ENCODE data around the gene RAVER1. TPM values are rescaled to one million over a fixed set of nuclear protein-coding genes. Genes with fewer than 3 reads are reported as not detected.
"Not testable (repeated sequence)": the region's sequence is repeated elsewhere in the genome, so short reads cannot be mapped to it uniquely, and the experiment has no call there.

RAVER1 gene
- polyA plus RNA-seq, 1 donor, result 10.9 TPM

GRCh38 chr19:10346509-10346908 is 13.2 kb upstream of the RAVER1 start:
- DNase-seq (ENCODE audit: low read depth), result no peak

- no peak for DNase-seq (ENCODE audit: low read depth)
These were observed 11.5 kb upstream of the RAVER1 start for GRCh38 chr19:10344780-10345179.

- DNase-seq (ENCODE audit: low read depth), result no peak
These were observed 10.2 kb upstream of the RAVER1 start for GRCh38 chr19:10343495-10343894.

- DNase-seq (ENCODE audit: low read depth), result no peak
These were observed 6.6 kb upstream of the RAVER1 start for GRCh38 chr19:10339977-10340376.

- no peak for DNase-seq (ENCODE audit: low read depth)
These were observed 6.1 kb upstream of the RAVER1 start, which contains the start of gene ICAM3 for GRCh38 chr19:10339380-10339960. TSS of gene ICAM3 (minus strand) at chr19:10339624. CDS start at chr19:10339614, 10 bp downstream.

GRCh38 chr19:10338940-10339339 is 5.6 kb upstream of the RAVER1 start:
- DNase-seq (ENCODE audit: low read depth), result no peak

GRCh38 chr19:10336725-10337124 is 3.4 kb upstream of the RAVER1 start:
- DNase-seq (ENCODE audit: low read depth), result not testable (repeated sequence)

- no peak for DNase-seq (ENCODE audit: low read depth)
These were observed 2.1 kb upstream of the RAVER1 start for GRCh38 chr19:10335352-10335985.

- no peak for DNase-seq (ENCODE audit: low read depth)
These were observed 1.4 kb upstream of the RAVER1 start for GRCh38 chr19:10334588-10335351.

GRCh38 chr19:10333758-10334587 is 644 bp upstream of the RAVER1 start:
- DNase-seq (ENCODE audit: low read depth), result no peak

GRCh38 chr19:10332158-10332964 is 968 bp downstream of the RAVER1 start:
- DNase-seq (ENCODE audit: low read depth), result no peak

GRCh38 chr19:10329555-10329954 is 3.8 kb downstream of the RAVER1 start:
- DNase-seq (ENCODE audit: low read depth), result no peak

GRCh38 chr19:10328558-10329429 is 4.5 kb downstream of the RAVER1 start:
- no peak for DNase-seq (ENCODE audit: low read depth)

GRCh38 chr19:10327793-10328192 is 5.5 kb downstream of the RAVER1 start:
- no peak for DNase-seq (ENCODE audit: low read depth)

GRCh38 chr19:10325732-10326131 is 7.6 kb downstream of the RAVER1 start:
- DNase-seq (ENCODE audit: low read depth), result no peak

- DNase-seq (ENCODE audit: low read depth), result no peak
These were observed 11.2 kb downstream of the RAVER1 start for GRCh38 chr19:10321874-10322835.

- no peak for DNase-seq (ENCODE audit: low read depth)
These were observed 11.9 kb downstream of the RAVER1 start for GRCh38 chr19:10321417-10321797.

GRCh38 chr19:10320602-10321416 is 12.5 kb downstream of the RAVER1 start:
- no peak for DNase-seq (ENCODE audit: low read depth)
